Muscle of leg (tissue), 11 donors: ENCODE data around the gene ITM2C. TPM values are rescaled to one million over a fixed set of nuclear protein-coding genes. Genes with fewer than 3 reads are reported as not detected.
A peak's percentile ranks its signal among the peaks of the same experiment; 100 is the strongest.

ENCODE experiments used
- DNase-seq: peaks from one replicate; pipeline ENCODE4 v3.0.0; 2013
- H3K27ac ChIP-seq: one replicate; pipeline ENCODE4 v1.5.1; 2013; ENCODE audit warnings: mild to moderate bottlenecking, low read length, control low read depth
- H3K27me3 ChIP-seq: one replicate; pipeline ENCODE4 v1.6.1; 2013; ENCODE audit warnings: low read length; ENCODE audit not compliant: control insufficient read depth, insufficient read depth
- H3K36me3 ChIP-seq: one replicate; pipeline ENCODE4 v1.6.1; 2013; ENCODE audit warnings: low read length; ENCODE audit not compliant: control insufficient read depth, insufficient read depth
- H3K4me1 ChIP-seq: one replicate; pipeline ENCODE4 v1.6.1; 2013; ENCODE audit warnings: low read length; ENCODE audit not compliant: control insufficient read depth, insufficient read depth
- H3K4me3 ChIP-seq: one replicate; pipeline ENCODE4 v1.5.1; 2013; ENCODE audit warnings: low read length, control low read depth
- H3K9me3 ChIP-seq: replicated peaks from 2 replicates; pipeline ENCODE4 v1.6.1; 2013; ENCODE audit warnings: low read depth, low read length; ENCODE audit not compliant: control insufficient read depth
- WGBS: methylation state at CpG from one replicate; pipeline ENCODE4 v1.1.5; 2013; ENCODE audit warnings: missing lambda C conversion rate; ENCODE audit not compliant: insufficient coverage; 5-methylcytosine and 5-hydroxymethylcytosine counted together
- polyA plus RNA-seq, 8 donors: library from polyadenylated mRNA; unstranded; fragments of 120-200 nt; gene quantifications; one replicate each; pipeline versions ENCODE4 v1.2.1 to v1.2.3, GENCODE V29; 2013; ENCODE audit warnings: inconsistent platforms in 1 of 8, low replicate concordance in 1 of 8; ENCODE audit not compliant: insufficient read length in 8 of 8, insufficient read depth in 1 of 8
- total RNA-seq: library from RNA; stranded (reverse); fragments of 120-200 nt; gene quantifications from one replicate; pipeline ENCODE4 v1.2.4, GENCODE V29; 2013

Gene ITM2C
- total and polyA plus RNA-seq, 9 donors, result 101 to 327 (median 217) TPM

- Histone ChIP-seq H3K27ac (no peak overlapping the region), H3K4me3 (no peak overlapping the region), H3K27me3 (peaks cover 22% of the 10 kb centered on the region), H3K36me3 (no peaks in the 10 kb centered on the region), H3K9me3 (peaks cover 4% of the 10 kb centered on the region), H3K4me1 (no peaks in the 10 kb centered on the region)
- WGBS, result no CpG with 5 or more reads among the region's 6 CpGs
- no peak for DNase-seq
Measured at GRCh38 chr2:230846360-230846759, 18.4 kb upstream of the ITM2C start.

GRCh38 chr2:230847883-230848388 lies 16.8 kb upstream of the ITM2C start:
- Histone ChIP-seq H3K27ac (no peak overlapping the region), H3K4me3 (no peak overlapping the region), H3K36me3 (no peaks in the 10 kb centered on the region), H3K27me3 (peaks cover 26% of the 10 kb centered on the region), H3K4me1 (no peaks in the 10 kb centered on the region), H3K9me3 (peaks cover 4% of the 10 kb centered on the region)
- 0% methylated on average over 17 of the region's 32 CpGs for WGBS
- DNase-seq, result peak; percentile 84

GRCh38 chr2:230849633-230850357 lies 14.9 kb upstream of the ITM2C start:
- Histone ChIP-seq H3K4me3 (no peak overlapping the region), H3K36me3 (no peaks in the 10 kb centered on the region), H3K27me3 (peaks cover 30% of the 10 kb centered on the region), H3K9me3 (peaks cover 4% of the 10 kb centered on the region), H3K27ac (no peak overlapping the region), H3K4me1 (no peaks in the 10 kb centered on the region)
- 63% methylated on average over 40 of the region's 40 CpGs for WGBS
- no peak for DNase-seq

- WGBS, result 73% methylated on average over 4 of the region's 7 CpGs
- H3K9me3 ChIP-seq, result peaks cover 4% of the 10 kb centered on the region
- H3K27ac ChIP-seq, result no peak overlapping the region
- DNase-seq, result no peak
- no peaks in the 10 kb centered on the region for H3K4me1 ChIP-seq
- no peaks in the 10 kb centered on the region for H3K36me3 ChIP-seq
- H3K27me3 ChIP-seq, result peaks cover 30% of the 10 kb centered on the region
- H3K4me3 ChIP-seq, result no peak overlapping the region
Measured at GRCh38 chr2:230850358-230850658, 14.4 kb upstream of the ITM2C start.

- H3K4me1 ChIP-seq, result no peaks in the 10 kb centered on the region
- H3K27me3 ChIP-seq, result peaks cover 31% of the 10 kb centered on the region
- H3K4me3 ChIP-seq, result no peak overlapping the region
- no peaks in the 10 kb centered on the region for H3K9me3 ChIP-seq
- no CpG with 5 or more reads among the region's 4 CpGs for WGBS
- no peak for DNase-seq
- no peaks in the 10 kb centered on the region for H3K36me3 ChIP-seq
- no peak overlapping the region for H3K27ac ChIP-seq
Measured at GRCh38 chr2:230852113-230852512, 12.6 kb upstream of the ITM2C start.

GRCh38 chr2:230861552-230862255 lies 3.0 kb upstream of the ITM2C start:
- WGBS, result 29% methylated on average over 11 of the region's 13 CpGs
- Histone ChIP-seq H3K36me3 (no peaks in the 10 kb centered on the region), H3K9me3 (no peaks in the 10 kb centered on the region), H3K27me3 (peaks cover 20% of the 10 kb centered on the region), H3K27ac (no peak overlapping the region), H3K4me1 (peaks cover 18% of the 10 kb centered on the region), H3K4me3 (no peak overlapping the region)
- no peak for DNase-seq

GRCh38 chr2:230862292-230862691 lies 2.5 kb upstream of the ITM2C start:
- Histone ChIP-seq H3K4me3 (no peak overlapping the region), H3K4me1 (peaks cover 24% of the 10 kb centered on the region), H3K36me3 (no peaks in the 10 kb centered on the region), H3K27ac (no peak overlapping the region), H3K9me3 (no peaks in the 10 kb centered on the region), H3K27me3 (peaks cover 20% of the 10 kb centered on the region)
- 86% methylated on average over 3 of the region's 5 CpGs for WGBS
- DNase-seq, result no peak

GRCh38 chr2:230863031-230863430 lies 1.7 kb upstream of the ITM2C start:
- H3K27ac ChIP-seq, result no peak overlapping the region
- H3K4me3 ChIP-seq, result no peak overlapping the region
- peaks cover 20% of the 10 kb centered on the region for H3K27me3 ChIP-seq
- no peaks in the 10 kb centered on the region for H3K9me3 ChIP-seq
- H3K36me3 ChIP-seq, result no peaks in the 10 kb centered on the region
- H3K4me1 ChIP-seq, result peaks cover 31% of the 10 kb centered on the region
- 91% methylated on average over 5 of the region's 8 CpGs for WGBS
- no peak for DNase-seq

- no peaks in the 10 kb centered on the region for H3K36me3 ChIP-seq
- peaks cover 20% of the 10 kb centered on the region for H3K27me3 ChIP-seq
- no peak overlapping the region for H3K27ac ChIP-seq
- H3K9me3 ChIP-seq, result no peaks in the 10 kb centered on the region
- peaks cover 37% of the 10 kb centered on the region for H3K4me1 ChIP-seq
- WGBS, result 73% methylated on average over 2 of the region's 13 CpGs
- DNase-seq, result no peak
- no peak overlapping the region for H3K4me3 ChIP-seq
Measured at GRCh38 chr2:230863442-230864121, 1.2 kb upstream of the ITM2C start.

- Histone ChIP-seq H3K9me3 (no peaks in the 10 kb centered on the region), H3K36me3 (no peaks in the 10 kb centered on the region), H3K4me1 (peaks cover 42% of the 10 kb centered on the region), H3K27ac (no peak overlapping the region), H3K4me3 (peak overlapping the region; percentile 26), H3K27me3 (peaks cover 20% of the 10 kb centered on the region)
- WGBS, result 18% methylated on average over 12 of the region's 18 CpGs
- no peak for DNase-seq
Measured at GRCh38 chr2:230864122-230864604, 579 bp upstream of the ITM2C start.
